ENCODE results near the gene KDF1.

- no peak for TF ChIP-seq CTCF (IDR thresholded peaks at IDR 0.05)
- TF ChIP-seq POLR2A (IDR thresholded peaks at IDR 0.05), result no peak
Measured at GRCh38 chr1:26994787-26995517, 34.7 kb upstream of the KDF1 start.
